CD4-positive, alpha-beta memory T cell (primary cell): Measurements from ENCODE around the gene FUZ. TPM values are rescaled to one million over a fixed set of nuclear protein-coding genes. Genes with fewer than 3 reads are reported as not detected.
A peak's percentile ranks its signal among the peaks of the same experiment; 100 is the strongest.

Experiments used
- CTCF ChIA-PET: fragments of 350-600 bp; sonication (Branson Sonifier 250); formaldehyde crosslinking; loops from one replicate; lab custom pipeline; 2021; ENCODE audit warnings: inconsistent platforms; ENCODE audit not compliant: partially characterized antibody; lab: Charles Lee
- POLR2A ChIA-PET: fragments of 350-600 bp; sonication (Branson Sonifier 250); formaldehyde crosslinking; loops from one replicate; lab custom pipeline; 2021; ENCODE audit not compliant: partially characterized antibody; lab: Charles Lee
- DNase-seq, 5 donors: peaks; one replicate each; pipeline versions ENCODE4 v3.0.0 to v3.0.0-alpha.2; 2020 to 2022; ENCODE audit warnings: mixed read lengths in 1 of 5
- H3K27ac ChIP-seq: one replicate; pipeline ENCODE4 v1.7.0; 2013; ENCODE audit warnings: low read depth, low read length
- H3K27me3 ChIP-seq: 2 replicates; pipeline ENCODE4 v1.7.0; 2013; ENCODE audit warnings: mild to moderate bottlenecking, low read length, moderate library complexity; ENCODE audit not compliant: insufficient read depth
- H3K36me3 ChIP-seq: 2 replicates; pipeline ENCODE4 v1.7.0; 2013; ENCODE audit warnings: mild to moderate bottlenecking, low read length, moderate library complexity; ENCODE audit not compliant: insufficient read depth
- H3K4me1 ChIP-seq: 2 replicates; pipeline ENCODE4 v1.7.0; 2013; ENCODE audit warnings: mild to moderate bottlenecking, low read length, moderate library complexity; ENCODE audit not compliant: insufficient read depth
- H3K4me3 ChIP-seq, 2 donors: one replicate each; pipeline ENCODE4 v1.7.0; 2013; ENCODE audit warnings: low read length in 2 of 2, mild to moderate bottlenecking in 1 of 2
- H3K9me3 ChIP-seq, 2 donors: one replicate each; pipeline ENCODE4 v1.7.0; 2013; ENCODE audit warnings: low read length in 2 of 2, control low read depth in 1 of 2; ENCODE audit not compliant: control insufficient read depth in 1 of 2
- H3K27ac Mint-ChIP-seq, 7 donors: one replicate each; pipeline ENCODE4 v1.8.0; 2020 to 2021; ENCODE audit warnings: mixed read lengths in 7 of 7, mild to moderate bottlenecking in 6 of 7, inconsistent platforms in 3 of 7, moderate library complexity in 3 of 7
- H3K27me3 Mint-ChIP-seq, 2 donors: one replicate each; pipeline ENCODE4 v1.8.0; 2020 to 2021; ENCODE audit warnings: mixed read lengths in 2 of 2
- H3K36me3 Mint-ChIP-seq, 2 donors: one replicate each; pipeline ENCODE4 v1.8.0; 2020 to 2021; ENCODE audit warnings: mixed read lengths in 2 of 2, inconsistent platforms in 1 of 2, mild to moderate bottlenecking in 1 of 2
- H3K4me1 Mint-ChIP-seq, 4 donors: one replicate each; pipeline ENCODE4 v1.8.0; 2020 to 2021; ENCODE audit warnings: mixed read lengths in 4 of 4, mild to moderate bottlenecking in 1 of 4
- H3K4me3 Mint-ChIP-seq, 8 donors: one replicate each; pipeline ENCODE4 v1.8.0; 2020 to 2021; ENCODE audit warnings: mixed read lengths in 8 of 8, mild to moderate bottlenecking in 7 of 8, moderate library complexity in 6 of 8, inconsistent platforms in 3 of 8
- H3K9me3 Mint-ChIP-seq, 8 donors: one replicate each; pipeline ENCODE4 v1.8.0; 2020 to 2021; ENCODE audit warnings: mixed read lengths in 8 of 8, mild to moderate bottlenecking in 5 of 8, inconsistent platforms in 3 of 8, moderate library complexity in 1 of 8
- intact Hi-C: fragments of 100-400 bp; cut with micrococcal nuclease; formaldehyde crosslinking; loops from one replicate; pipeline ENCODE4 v1.15.1; 2023
- polyA plus RNA-seq, 2 donors: library from polyadenylated mRNA; unstranded; fragments of 300-500 nt; fragmentation: Illumina TruSeq; gene quantifications; one replicate each; pipeline ENCODE4 v1.2.3, GENCODE V29; 2021
- total RNA-seq, 2 experiments: library from RNA; stranded (reverse); gene quantifications; one replicate each; pipeline ENCODE4 v1.2.3, GENCODE V29; 2021

Gene FUZ
- total and polyA plus RNA-seq, 4 experiments from 2014 or later: 4.9 to 24.1 (median 14.9) TPM

DNA sequence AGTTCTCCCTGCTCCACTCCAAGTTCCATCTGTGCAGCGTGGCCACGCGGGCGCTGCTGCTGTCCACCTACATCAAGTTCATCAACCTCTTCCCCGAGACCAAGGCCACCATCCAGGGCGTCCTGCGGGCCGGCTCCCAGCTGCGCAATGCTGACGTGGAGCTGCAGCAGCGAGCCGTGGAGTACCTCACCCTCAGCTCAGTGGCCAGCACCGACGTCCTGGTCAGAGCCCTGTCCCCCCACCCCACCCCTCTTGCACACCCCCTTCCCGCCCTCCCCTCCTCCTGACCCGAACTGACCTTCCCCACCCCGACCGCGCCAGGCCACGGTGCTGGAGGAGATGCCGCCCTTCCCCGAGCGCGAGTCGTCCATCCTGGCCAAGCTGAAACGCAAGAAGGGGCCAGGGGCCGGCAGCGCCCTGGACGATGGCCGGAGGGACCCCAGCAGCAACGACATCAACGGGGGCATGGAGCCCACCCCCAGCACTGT lies 11.6 kb downstream of the FUZ start:
- peaks cover 42% of the 10 kb centered on the region for H3K36me3 ChIP-seq

DNA sequence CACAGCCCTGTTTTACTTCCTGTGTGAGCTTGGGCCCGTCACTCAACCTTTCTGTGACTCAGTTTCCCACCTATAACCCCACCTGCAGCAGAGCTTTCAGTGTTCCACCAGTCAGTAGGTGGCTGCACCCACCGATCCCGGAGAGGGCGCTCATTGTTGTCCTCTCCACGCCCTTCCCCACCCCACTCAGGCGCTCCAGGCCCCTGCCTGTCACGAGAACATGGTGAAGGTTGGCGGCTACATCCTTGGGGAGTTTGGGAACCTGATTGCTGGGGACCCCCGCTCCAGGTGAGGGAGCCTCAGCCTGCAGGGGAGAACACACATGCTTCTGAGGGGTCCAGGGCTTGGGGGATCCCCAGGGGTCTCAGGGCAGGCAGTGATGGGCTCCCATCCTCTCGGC lies 12.3 kb downstream of the FUZ start:
- H3K27ac ChIP-seq: no peak overlapping the region
- H3K4me3 Mint-ChIP-seq: no peak overlapping the region
- peaks cover 0 to 3% (median 0%) of the 10 kb centered on the region in 4 donors for H3K4me1 Mint-ChIP-seq

More for the DNA sequence above, 11.6 kb downstream of the FUZ start:
- Mint-ChIP-seq H3K4me3 (no peak overlapping the region), H3K36me3 (peaks cover 15 to 49% of the 10 kb centered on the region in 2 donors), H3K4me1 (peaks cover 0 to 3% (median 0%) of the 10 kb centered on the region in 4 donors), H3K27me3 (no peaks in the 10 kb centered on the region), H3K27ac (peak overlapping the region in 1 of 7 donors; percentile 77), H3K9me3 (peaks cover 0 to 1% (median 0%) of the 10 kb centered on the region in 8 donors)
- POLR2A ChIA-PET: interaction anchor here (1.3 kb wide), 1 partner anchor 12 kb away, joined by 4 read pairs; the partner anchor contains the start of gene FUZ
- H3K4me3 ChIP-seq: no peak overlapping the region
- no peak overlapping the region for H3K27ac ChIP-seq
- intact Hi-C loops: no loop called here
- DNase-seq: no peak
- CTCF ChIA-PET: interaction anchor here (1.0 kb wide), 1 partner anchor 12 kb away, joined by 3 read pairs; no protein-coding TSS in a partner anchor
- H3K4me1 ChIP-seq: no peaks in the 10 kb centered on the region
- H3K9me3 ChIP-seq: no peaks in the 10 kb centered on the region
- H3K27me3 ChIP-seq: no peaks in the 10 kb centered on the region

DNA sequence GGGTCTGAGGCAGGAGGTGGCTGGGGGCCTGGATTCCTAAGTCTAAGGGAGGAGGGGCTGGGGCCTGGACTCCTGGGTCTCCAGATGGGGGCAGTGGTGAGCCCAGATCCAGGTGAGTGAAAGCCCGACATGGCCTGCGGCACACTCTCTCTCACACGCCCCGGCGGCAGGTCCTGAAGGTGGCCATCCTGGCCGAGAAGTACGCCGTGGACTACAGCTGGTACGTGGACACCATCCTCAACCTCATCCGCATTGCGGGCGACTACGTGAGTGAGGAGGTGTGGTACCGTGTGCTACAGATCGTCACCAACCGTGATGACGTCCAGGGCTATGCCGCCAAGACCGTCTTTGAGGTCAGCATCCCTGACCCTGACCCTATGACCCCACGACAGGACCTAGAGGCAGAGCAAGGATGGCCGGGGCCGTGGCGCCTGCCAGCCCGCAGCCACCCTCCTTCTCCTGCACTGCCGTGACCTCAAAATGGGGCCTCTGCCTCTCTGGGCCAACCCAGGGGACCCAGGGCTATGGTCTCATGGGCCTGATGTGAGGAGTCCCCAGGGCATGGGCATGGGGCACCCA lies 13.2 kb downstream of the FUZ start:
- CTCF ChIA-PET: no interaction called here
- Mint-ChIP-seq H3K27me3 (no peaks in the 10 kb centered on the region), H3K4me1 (peaks cover 0 to 3% (median 0%) of the 10 kb centered on the region in 4 donors), H3K36me3 (peaks cover 14 to 60% of the 10 kb centered on the region in 2 donors), H3K4me3 (no peak overlapping the region), H3K9me3 (peaks cover 0 to 1% (median 0%) of the 10 kb centered on the region in 8 donors), H3K27ac (no peak overlapping the region)
- Histone ChIP-seq H3K36me3 (peaks cover 53% of the 10 kb centered on the region), H3K9me3 (no peaks in the 10 kb centered on the region), H3K27me3 (no peaks in the 10 kb centered on the region), H3K4me3 (no peak overlapping the region), H3K27ac (no peak overlapping the region), H3K4me1 (no peaks in the 10 kb centered on the region)
- DNase-seq: no peak
- intact Hi-C loops: no loop called here
- POLR2A ChIA-PET: no interaction called here

More for the DNA sequence above, 12.3 kb downstream of the FUZ start:
- CTCF ChIA-PET: interaction anchor here (1.0 kb wide), 1 partner anchor 11 kb away, joined by 3 read pairs; no protein-coding TSS in a partner anchor
- Histone ChIP-seq H3K4me3 (no peak overlapping the region), H3K9me3 (no peaks in the 10 kb centered on the region), H3K4me1 (no peaks in the 10 kb centered on the region), H3K27me3 (no peaks in the 10 kb centered on the region), H3K36me3 (peaks cover 49% of the 10 kb centered on the region)
- peaks cover 0 to 1% (median 0%) of the 10 kb centered on the region in 8 donors for H3K9me3 Mint-ChIP-seq
- peaks cover 12 to 51% of the 10 kb centered on the region in 2 donors for H3K36me3 Mint-ChIP-seq
- H3K27me3 Mint-ChIP-seq: no peaks in the 10 kb centered on the region
- H3K27ac Mint-ChIP-seq: peak overlapping the region in 1 of 7 donors; percentile 71
- intact Hi-C loops: no loop called here
- POLR2A ChIA-PET: interaction anchor here (1.3 kb wide), 1 partner anchor 13 kb away, joined by 4 read pairs; the partner anchor contains the start of gene FUZ
- DNase-seq: no peak

DNA sequence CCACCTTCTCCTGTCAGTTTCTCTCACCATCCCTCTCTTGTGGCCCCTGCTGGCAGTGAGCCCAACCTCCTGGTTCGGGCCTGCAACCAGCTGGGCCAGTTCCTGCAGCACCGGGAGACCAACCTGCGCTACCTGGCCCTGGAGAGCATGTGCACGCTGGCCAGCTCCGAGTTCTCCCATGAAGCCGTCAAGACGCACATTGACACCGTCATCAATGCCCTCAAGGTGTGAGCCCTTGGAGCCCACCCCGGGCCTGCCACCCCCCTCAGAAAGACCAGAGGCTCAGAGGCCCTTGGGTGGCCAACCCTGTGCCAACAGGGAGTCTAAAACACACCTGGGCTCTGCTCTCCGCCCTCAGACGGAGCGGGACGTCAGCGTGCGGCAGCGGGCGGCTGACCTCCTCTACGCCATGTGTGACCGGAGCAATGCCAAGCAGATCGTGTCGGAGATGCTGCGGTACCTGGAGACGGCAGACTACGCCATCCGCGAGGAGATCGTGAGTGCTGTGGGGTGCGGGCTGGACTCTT lies 13.8 kb downstream of the FUZ start:
- no peak overlapping the region for H3K4me3 Mint-ChIP-seq
- peaks cover 16 to 62% of the 10 kb centered on the region in 2 donors for H3K36me3 Mint-ChIP-seq
- Histone ChIP-seq H3K4me1 (no peaks in the 10 kb centered on the region), H3K36me3 (peaks cover 55% of the 10 kb centered on the region), H3K27ac (no peak overlapping the region), H3K9me3 (no peaks in the 10 kb centered on the region), H3K4me3 (no peak overlapping the region), H3K27me3 (no peaks in the 10 kb centered on the region)
- CTCF ChIA-PET: no interaction called here
- POLR2A ChIA-PET: no interaction called here
- peaks cover 0 to 1% (median 0%) of the 10 kb centered on the region in 8 donors for H3K9me3 Mint-ChIP-seq
- no peak overlapping the region for H3K27ac Mint-ChIP-seq
- H3K4me1 Mint-ChIP-seq: peaks cover 0 to 3% (median 0%) of the 10 kb centered on the region in 4 donors
- DNase-seq: no peak
- intact Hi-C loops: no loop called here
- no peaks in the 10 kb centered on the region for H3K27me3 Mint-ChIP-seq

DNA sequence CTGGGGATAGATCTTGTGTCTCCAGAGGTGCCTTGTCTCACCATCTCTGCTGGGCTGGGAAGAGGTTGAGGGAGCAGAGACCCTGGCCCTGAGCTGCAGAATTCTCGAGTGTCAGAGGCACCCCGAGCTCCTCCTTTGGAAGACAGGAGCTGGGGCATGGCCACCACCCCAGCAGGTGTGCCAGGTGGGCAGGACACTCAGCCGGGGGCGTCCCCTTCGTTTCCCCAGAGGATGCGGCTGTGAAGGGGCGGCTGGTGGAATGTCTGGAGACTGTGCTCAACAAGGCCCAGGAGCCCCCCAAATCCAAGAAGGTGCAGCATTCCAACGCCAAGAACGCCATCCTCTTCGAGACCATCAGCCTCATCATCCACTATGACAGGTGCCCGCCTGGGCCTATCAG lies 14.5 kb downstream of the FUZ start:
- H3K4me1 Mint-ChIP-seq: peaks cover 0 to 3% (median 0%) of the 10 kb centered on the region in 4 donors
- no peaks in the 10 kb centered on the region for H3K27me3 Mint-ChIP-seq
- H3K9me3 Mint-ChIP-seq: peaks cover 0 to 1% (median 0%) of the 10 kb centered on the region in 8 donors
- H3K36me3 Mint-ChIP-seq: peaks cover 14 to 63% of the 10 kb centered on the region in 2 donors
- ChIA-PET POLR2A (no interaction called here), CTCF (no interaction called here)
- DNase-seq: no peak
- no peak overlapping the region for H3K27ac Mint-ChIP-seq
- Histone ChIP-seq H3K27ac (no peak overlapping the region), H3K4me1 (no peaks in the 10 kb centered on the region), H3K27me3 (no peaks in the 10 kb centered on the region), H3K4me3 (no peak overlapping the region), H3K36me3 (peaks cover 54% of the 10 kb centered on the region), H3K9me3 (no peaks in the 10 kb centered on the region)
- intact Hi-C loops: no loop called here
- no peak overlapping the region for H3K4me3 Mint-ChIP-seq

DNA sequence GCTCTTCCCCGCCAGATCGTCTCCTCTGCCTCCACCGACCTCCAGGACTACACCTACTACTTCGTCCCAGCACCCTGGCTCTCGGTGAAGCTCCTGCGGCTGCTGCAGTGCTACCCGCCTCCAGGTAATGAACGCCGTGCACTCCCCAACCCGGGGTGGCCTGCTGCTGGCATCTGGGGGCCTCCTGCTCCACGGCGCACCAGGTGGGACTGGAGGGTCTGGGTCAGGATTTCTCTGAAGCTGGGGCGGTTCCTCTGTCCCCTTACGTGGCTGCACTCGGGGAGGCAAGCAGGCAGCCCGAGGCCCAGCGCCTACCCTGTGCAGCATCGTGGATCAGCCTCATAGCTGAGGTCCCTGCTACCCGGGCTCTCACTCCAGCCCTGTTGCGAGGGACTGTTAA lies 17.5 kb downstream of the FUZ start:
- CTCF ChIA-PET: no interaction called here

DNA sequence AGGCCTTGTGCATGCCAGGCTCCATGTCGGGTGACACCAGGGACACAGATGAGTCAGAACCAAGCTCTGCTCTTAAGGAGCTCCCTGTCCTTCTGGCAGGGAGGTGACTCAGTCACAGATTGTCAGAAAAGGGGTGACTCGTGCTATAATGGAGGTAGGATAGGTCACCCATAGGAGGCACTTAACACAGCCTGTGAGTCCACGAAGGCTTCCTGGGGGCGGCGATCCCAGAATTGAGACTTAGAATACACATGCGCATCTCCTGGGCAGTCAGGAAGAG lies 19.6 kb downstream of the FUZ start:
- H3K36me3 ChIP-seq: peaks cover 49% of the 10 kb centered on the region
- H3K27ac Mint-ChIP-seq: peak overlapping the region in 1 of 7 donors; percentile 63
- no peaks in the 10 kb centered on the region for H3K9me3 ChIP-seq
- H3K27me3 ChIP-seq: no peaks in the 10 kb centered on the region
- peaks cover 24 to 73% of the 10 kb centered on the region in 2 donors for H3K36me3 Mint-ChIP-seq
- no peaks in the 10 kb centered on the region for H3K27me3 Mint-ChIP-seq
- ChIA-PET CTCF (no interaction called here), POLR2A (interaction anchor here (0.6 kb wide), 1 partner anchor 680 kb away, joined by 3 read pairs; no protein-coding TSS in a partner anchor)
- intact Hi-C loops: no loop called here
- H3K9me3 Mint-ChIP-seq: no peaks in the 10 kb centered on the region
- peaks cover 0 to 4% (median 1%) of the 10 kb centered on the region in 4 donors for H3K4me1 Mint-ChIP-seq
- H3K27ac ChIP-seq: no peak overlapping the region
- H3K4me3 Mint-ChIP-seq: no peak overlapping the region
- no peak overlapping the region for H3K4me3 ChIP-seq
- H3K4me1 ChIP-seq: no peaks in the 10 kb centered on the region
- DNase-seq: no peak

More for the DNA sequence above, 17.5 kb downstream of the FUZ start:
- H3K4me3 ChIP-seq: no peak overlapping the region
- H3K4me1 ChIP-seq: no peaks in the 10 kb centered on the region
- H3K36me3 ChIP-seq: peaks cover 56% of the 10 kb centered on the region
- intact Hi-C loops: no loop called here
- Mint-ChIP-seq H3K9me3 (no peaks in the 10 kb centered on the region), H3K27ac (no peak overlapping the region), H3K4me1 (peaks cover 0 to 3% (median 0%) of the 10 kb centered on the region in 4 donors), H3K27me3 (no peaks in the 10 kb centered on the region), H3K4me3 (no peak overlapping the region), H3K36me3 (peaks cover 13 to 72% of the 10 kb centered on the region in 2 donors)
- H3K27me3 ChIP-seq: no peaks in the 10 kb centered on the region
- H3K9me3 ChIP-seq: no peaks in the 10 kb centered on the region
- no peak overlapping the region for H3K27ac ChIP-seq
- POLR2A ChIA-PET: interaction anchor here (0.9 kb wide), 1 partner anchor 17 kb away, joined by 4 read pairs; the partner anchor contains the start of gene FUZ
- DNase-seq: no peak
